Upper lobe of right lung (tissue), 1 donor: ENCODE results near the gene PIK3CD. TPM values are rescaled to one million over a fixed set of nuclear protein-coding genes. Genes with fewer than 3 reads are reported as not detected.

ENCODE experiments used
- ATAC-seq: fragments of 200-7000 bp; cut with Tn5 transposase; one replicate; pipeline ENCODE4 v1.9.1; 2020; ENCODE audit warnings: mild to moderate bottlenecking, moderate library complexity
- DNase-seq: peaks from one replicate; pipeline ENCODE4 v3.0.0-alpha.2; 2020
- H3K27ac ChIP-seq: fragments of 200-600 bp; one replicate; pipeline ENCODE4 v1.8.0; 2022
- H3K27me3 ChIP-seq: fragments of 200-600 bp; one replicate; pipeline ENCODE4 v1.8.0; 2022; ENCODE audit warnings: mild to moderate bottlenecking
- H3K36me3 ChIP-seq: fragments of 200-600 bp; one replicate; pipeline ENCODE4 v1.8.0; 2022
- H3K4me1 ChIP-seq: fragments of 200-600 bp; one replicate; pipeline ENCODE4 v1.8.0; 2022
- H3K4me3 ChIP-seq: fragments of 200-600 bp; one replicate; pipeline ENCODE4 v1.8.0; 2022; ENCODE audit warnings: mild to moderate bottlenecking
- H3K9me3 ChIP-seq: fragments of 200-600 bp; one replicate; pipeline ENCODE4 v1.8.0; 2022
- intact Hi-C: fragments of 100-400 bp; cut with DNase I; formaldehyde crosslinking; loops from one replicate; pipeline ENCODE4 v1.11.0; 2022
- total RNA-seq: library from RNA; stranded (reverse); fragmentation: NEBNext Ultra II Directional; extraction: Animal tissue kit (Norgen Biotek cat#: 25700); gene quantifications from one replicate; pipeline ENCODE4 v1.2.1, GENCODE V29; 2021
- TF ChIP-seq, protein P1 (sequence below): fragments of 200-600 bp; IDR thresholded peaks from one replicate; pipeline ENCODE4 v1.8.0; 2022; ENCODE audit warnings: antibody characterized with exemption
- donor health status: DM: no; HTN: yes; CAD: no; lungs with severe emphysema.

The PIK3CD gene
- total RNA-seq, 1 donor from 2014 or later = 18.2 TPM

DNA sequence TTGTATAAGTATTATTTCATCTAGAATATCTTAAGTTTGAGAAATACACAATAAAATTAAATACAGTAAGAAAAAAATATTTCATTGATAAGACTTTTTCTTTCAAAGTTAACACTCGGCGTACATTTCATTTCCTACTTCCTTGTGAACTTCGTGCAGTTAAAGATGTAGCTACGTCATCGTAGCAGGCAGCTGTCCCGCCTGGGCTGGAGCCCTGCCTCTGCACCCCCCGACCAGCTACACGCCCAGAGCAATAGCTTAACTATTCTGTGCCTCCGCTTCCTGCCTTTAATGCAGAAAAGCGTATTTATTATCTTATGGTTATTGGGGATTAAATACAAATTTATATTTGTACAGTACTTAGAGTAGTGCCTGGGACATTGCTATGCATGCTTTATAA is 118.8 kb downstream of the PIK3CD start:
- Histone ChIP-seq H3K4me3 (no peak overlapping the region), H3K4me1 (no peaks in the 10 kb centered on the region), H3K9me3 (no peaks in the 10 kb centered on the region), H3K27ac (no peak overlapping the region), H3K27me3 (no peaks in the 10 kb centered on the region), H3K36me3 (peaks cover 8% of the 10 kb centered on the region)
- TF ChIP-seq, protein P1, sequence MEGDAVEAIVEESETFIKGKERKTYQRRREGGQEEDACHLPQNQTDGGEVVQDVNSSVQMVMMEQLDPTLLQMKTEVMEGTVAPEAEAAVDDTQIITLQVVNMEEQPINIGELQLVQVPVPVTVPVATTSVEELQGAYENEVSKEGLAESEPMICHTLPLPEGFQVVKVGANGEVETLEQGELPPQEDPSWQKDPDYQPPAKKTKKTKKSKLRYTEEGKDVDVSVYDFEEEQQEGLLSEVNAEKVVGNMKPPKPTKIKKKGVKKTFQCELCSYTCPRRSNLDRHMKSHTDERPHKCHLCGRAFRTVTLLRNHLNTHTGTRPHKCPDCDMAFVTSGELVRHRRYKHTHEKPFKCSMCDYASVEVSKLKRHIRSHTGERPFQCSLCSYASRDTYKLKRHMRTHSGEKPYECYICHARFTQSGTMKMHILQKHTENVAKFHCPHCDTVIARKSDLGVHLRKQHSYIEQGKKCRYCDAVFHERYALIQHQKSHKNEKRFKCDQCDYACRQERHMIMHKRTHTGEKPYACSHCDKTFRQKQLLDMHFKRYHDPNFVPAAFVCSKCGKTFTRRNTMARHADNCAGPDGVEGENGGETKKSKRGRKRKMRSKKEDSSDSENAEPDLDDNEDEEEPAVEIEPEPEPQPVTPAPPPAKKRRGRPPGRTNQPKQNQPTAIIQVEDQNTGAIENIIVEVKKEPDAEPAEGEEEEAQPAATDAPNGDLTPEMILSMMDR = no peak
- DNase-seq (no peak), ATAC-seq (no peak)
- intact Hi-C loops = no loop called here

DNA sequence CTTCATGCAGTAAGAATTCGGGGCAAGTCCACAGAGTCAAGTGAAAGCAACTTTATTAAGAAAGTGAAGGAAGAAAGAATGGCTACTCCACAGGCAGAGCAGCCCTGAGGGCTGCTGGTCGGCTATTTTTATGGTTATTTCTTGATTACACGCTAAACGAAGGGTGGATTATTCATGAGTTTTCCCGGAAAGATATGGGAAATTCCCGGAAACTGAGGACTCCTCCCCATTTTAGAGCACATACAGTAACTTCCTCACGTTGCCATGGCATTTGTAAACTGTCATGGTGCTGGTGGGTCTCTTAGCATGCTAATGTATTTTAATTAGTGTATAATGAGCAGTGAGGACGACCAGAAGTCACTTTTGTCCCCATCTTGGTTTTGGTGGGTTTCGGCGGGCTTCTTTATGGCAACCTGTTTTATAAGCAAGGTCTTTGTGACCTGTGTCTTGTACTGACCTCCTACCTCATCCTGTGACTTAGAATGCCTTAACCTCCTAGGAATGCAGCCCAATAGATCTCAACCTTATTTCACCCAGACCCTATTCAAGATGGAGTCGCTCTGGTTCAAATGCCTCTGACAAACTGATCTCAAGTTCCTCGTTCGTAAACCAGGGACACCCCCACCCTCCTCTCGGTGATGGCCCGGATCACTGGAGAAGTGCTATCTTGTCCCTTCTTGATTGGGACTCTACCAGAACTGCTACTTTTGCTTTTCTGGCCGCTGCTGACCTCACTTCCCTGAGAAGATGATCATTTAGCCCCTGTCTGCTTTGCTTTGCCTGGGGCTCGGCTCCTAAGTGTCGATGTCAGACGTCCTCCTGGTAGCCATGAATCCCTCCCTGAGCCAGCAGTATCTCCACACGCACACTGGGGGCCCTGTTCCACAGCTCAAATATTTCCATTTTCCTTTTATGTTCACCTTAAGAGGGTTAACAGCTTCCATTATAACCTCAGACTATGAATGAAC is 123.5 kb downstream of the PIK3CD start:
- no peak for ATAC-seq
- Histone ChIP-seq H3K4me3 (no peak overlapping the region), H3K9me3 (no peaks in the 10 kb centered on the region), H3K27me3 (no peaks in the 10 kb centered on the region), H3K36me3 (peaks cover 8% of the 10 kb centered on the region), H3K4me1 (no peaks in the 10 kb centered on the region), H3K27ac (no peak overlapping the region)
- DNase-seq = no peak
- TF ChIP-seq, protein P1 = no peak
- intact Hi-C loops = no loop called here

DNA sequence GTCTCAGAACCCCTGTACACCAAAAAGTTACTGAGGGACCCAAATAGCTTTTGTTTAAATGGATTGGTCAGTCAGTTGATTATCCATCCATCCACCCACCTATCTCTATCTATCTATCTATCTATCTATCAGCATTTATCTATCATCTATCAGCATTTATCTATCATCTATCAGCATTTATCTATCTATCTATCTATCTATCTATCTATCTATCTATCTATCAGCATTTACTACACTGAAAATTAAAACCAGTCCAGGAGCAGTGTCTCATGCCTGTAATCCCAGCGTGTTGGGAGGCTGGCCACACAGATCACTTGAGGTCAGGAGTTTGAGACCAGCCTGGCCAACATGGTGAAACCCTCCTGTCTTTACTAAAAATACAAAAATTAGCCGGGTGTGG is 125.2 kb downstream of the PIK3CD start:
- ATAC-seq = no peak
- intact Hi-C loops = no loop called here
- peaks cover 8% of the 10 kb centered on the region for H3K36me3 ChIP-seq
- no peaks in the 10 kb centered on the region for H3K27me3 ChIP-seq
- no peak for DNase-seq
- H3K4me1 ChIP-seq = no peaks in the 10 kb centered on the region
- no peak overlapping the region for H3K4me3 ChIP-seq
- TF ChIP-seq, protein P1 = no peak
- no peak overlapping the region for H3K27ac ChIP-seq
- no peaks in the 10 kb centered on the region for H3K9me3 ChIP-seq

Other genes starting within 250 kb of the PIK3CD start
- gene SLC25A33, start 112.3 kb upstream of the PIK3CD start, total RNA-seq = 4.9 TPM
- 8.5 TPM for gene TMEM201, start 62.8 kb upstream of the PIK3CD start, total RNA-seq
- 71.0 TPM for gene CLSTN1, start 172.2 kb downstream of the PIK3CD start, total RNA-seq